Spleen (tissue), 7 donors: Measurements from ENCODE around the gene PER1.

Source experiments
- POLR2A ChIP-seq, 3 donors: fragments of 450-650 bp; IDR thresholded peaks; one replicate each; pipeline ENCODE4 v1.5.1; 2017; ENCODE audit warnings: antibody characterized with exemption in 3 of 3, mild to moderate bottlenecking in 1 of 3
- POLR2AphosphoS5 ChIP-seq, 3 donors: sonication (generic); formaldehyde crosslinking; IDR thresholded peaks; one replicate each; pipeline ENCODE4 v1.5.1; 2017; ENCODE audit warnings: antibody characterized with exemption in 3 of 3
- TF ChIP-seq, protein P1 (sequence below), 11 experiments: fragments of 200-600 bp in 7 of 11; fragments of 450-650 bp in 4 of 11; sonication (generic) in 4 of 11; IDR thresholded peaks in 8 of 11; conservative IDR thresholded peaks in 3 of 11; 1 replicate in 7 of 11; 2 replicates in 4 of 11; pipeline versions ENCODE4 v1.4.0 to v1.8.0; 2016 to 2021; ENCODE audit warnings: antibody characterized with exemption in 11 of 11, inconsistent platforms in 4 of 11, mild to moderate bottlenecking in 1 of 11
- donor health status: DM: no; HTN: no; CAD: no; lungs with moderate emphysema.
- donor health status: DM: no; HTN: no; CAD: no.
- donor health status: DM: no; HTN: no; CAD: no.

DNA sequence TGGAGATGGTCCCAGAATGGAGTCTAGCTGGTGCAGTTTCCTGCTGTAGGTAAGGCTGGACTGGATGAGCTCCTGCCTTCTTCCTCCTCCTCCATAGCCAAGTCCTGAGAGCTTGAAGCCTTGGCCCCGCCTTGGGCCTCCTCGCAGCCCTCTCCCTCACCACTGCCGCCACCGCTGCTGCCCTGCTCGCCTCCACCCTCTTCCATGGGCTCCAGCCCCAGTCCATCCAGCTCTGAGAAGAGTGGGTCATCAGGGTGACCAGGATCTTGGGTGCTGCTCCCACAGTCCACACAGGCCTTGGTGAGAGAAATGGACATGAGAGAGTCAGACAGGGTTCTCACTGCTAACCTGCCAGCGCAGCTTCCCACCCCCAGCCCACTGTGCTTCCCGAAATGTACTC is 11.2 kb downstream of the PER1 start:
- TF ChIP-seq, protein P1, sequence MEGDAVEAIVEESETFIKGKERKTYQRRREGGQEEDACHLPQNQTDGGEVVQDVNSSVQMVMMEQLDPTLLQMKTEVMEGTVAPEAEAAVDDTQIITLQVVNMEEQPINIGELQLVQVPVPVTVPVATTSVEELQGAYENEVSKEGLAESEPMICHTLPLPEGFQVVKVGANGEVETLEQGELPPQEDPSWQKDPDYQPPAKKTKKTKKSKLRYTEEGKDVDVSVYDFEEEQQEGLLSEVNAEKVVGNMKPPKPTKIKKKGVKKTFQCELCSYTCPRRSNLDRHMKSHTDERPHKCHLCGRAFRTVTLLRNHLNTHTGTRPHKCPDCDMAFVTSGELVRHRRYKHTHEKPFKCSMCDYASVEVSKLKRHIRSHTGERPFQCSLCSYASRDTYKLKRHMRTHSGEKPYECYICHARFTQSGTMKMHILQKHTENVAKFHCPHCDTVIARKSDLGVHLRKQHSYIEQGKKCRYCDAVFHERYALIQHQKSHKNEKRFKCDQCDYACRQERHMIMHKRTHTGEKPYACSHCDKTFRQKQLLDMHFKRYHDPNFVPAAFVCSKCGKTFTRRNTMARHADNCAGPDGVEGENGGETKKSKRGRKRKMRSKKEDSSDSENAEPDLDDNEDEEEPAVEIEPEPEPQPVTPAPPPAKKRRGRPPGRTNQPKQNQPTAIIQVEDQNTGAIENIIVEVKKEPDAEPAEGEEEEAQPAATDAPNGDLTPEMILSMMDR (IDR thresholded peaks at IDR 0.05 in 8 of 11, conservative IDR thresholded peaks at IDR 0.05 in 3 of 11): no peak
- no peak for TF ChIP-seq POLR2A (IDR thresholded peaks at IDR 0.05)
- TF ChIP-seq POLR2AphosphoS5 (IDR thresholded peaks at IDR 0.05): peak in 2 of 3 donors; percentile 38 to 57
